PC-3 (cell line): ENCODE data around the gene SLC26A8.
"Not testable (repeated sequence)": the region's sequence is repeated elsewhere in the genome, so short reads cannot be mapped to it uniquely, and the experiment has no call there.

ENCODE experiments used
- EZH2 ChIP-seq: fragments of 300-600 bp; sonication (generic); IDR thresholded peaks from one replicate; pipeline ENCODE4 v1.6.1; 2017; ENCODE audit warnings: antibody characterized with exemption, mild to moderate bottlenecking, low read length; ENCODE audit not compliant: unreplicated experiment
- TF ChIP-seq, protein P1 (sequence below): fragments of 300-600 bp; sonication (generic); conservative IDR thresholded peaks from 2 replicates; pipeline ENCODE4 v1.5.1; 2017; ENCODE audit warnings: antibody characterized with exemption, low read depth, mild to moderate bottlenecking, low read length

DNA sequence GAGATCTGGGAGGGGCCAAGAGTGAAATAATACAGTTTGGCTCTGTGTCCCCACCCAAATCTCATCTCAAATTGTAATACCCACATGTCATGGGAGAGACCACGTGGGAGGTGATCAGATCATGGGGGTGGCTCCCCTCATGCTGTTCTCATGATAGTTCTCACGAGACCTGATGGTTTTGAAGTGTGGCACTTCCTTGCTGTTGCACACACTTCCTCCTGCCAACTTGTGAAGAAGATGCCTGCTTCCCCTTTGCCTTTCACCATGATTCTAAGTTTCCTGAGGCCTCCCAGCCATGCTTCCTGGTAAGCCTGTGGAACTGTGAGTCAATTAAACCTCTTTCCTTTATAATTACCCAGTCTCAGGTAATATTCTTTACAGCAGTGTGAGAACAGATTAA is 114.9 kb downstream of the SLC26A8 start:
- TF ChIP-seq, protein P1, sequence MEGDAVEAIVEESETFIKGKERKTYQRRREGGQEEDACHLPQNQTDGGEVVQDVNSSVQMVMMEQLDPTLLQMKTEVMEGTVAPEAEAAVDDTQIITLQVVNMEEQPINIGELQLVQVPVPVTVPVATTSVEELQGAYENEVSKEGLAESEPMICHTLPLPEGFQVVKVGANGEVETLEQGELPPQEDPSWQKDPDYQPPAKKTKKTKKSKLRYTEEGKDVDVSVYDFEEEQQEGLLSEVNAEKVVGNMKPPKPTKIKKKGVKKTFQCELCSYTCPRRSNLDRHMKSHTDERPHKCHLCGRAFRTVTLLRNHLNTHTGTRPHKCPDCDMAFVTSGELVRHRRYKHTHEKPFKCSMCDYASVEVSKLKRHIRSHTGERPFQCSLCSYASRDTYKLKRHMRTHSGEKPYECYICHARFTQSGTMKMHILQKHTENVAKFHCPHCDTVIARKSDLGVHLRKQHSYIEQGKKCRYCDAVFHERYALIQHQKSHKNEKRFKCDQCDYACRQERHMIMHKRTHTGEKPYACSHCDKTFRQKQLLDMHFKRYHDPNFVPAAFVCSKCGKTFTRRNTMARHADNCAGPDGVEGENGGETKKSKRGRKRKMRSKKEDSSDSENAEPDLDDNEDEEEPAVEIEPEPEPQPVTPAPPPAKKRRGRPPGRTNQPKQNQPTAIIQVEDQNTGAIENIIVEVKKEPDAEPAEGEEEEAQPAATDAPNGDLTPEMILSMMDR, result not testable (repeated sequence)
- TF ChIP-seq EZH2, result not testable (repeated sequence)
